GM03348 (cell line): ENCODE measurements around the gene BRSK1.

Experiments used
- DNase-seq: peaks from one replicate; pipeline ENCODE4 v3.0.0; 2012; ENCODE audit warnings: low spot score

Gene BRSK1

GRCh38 chr19:55283548-55284377 is at the start of gene BRSK1:
Gene BRSK1, plus strand, starts transcription at chr19:55283997. Its CDS starts 446 bp downstream, at chr19:55284443.
- DNase-seq = peak; percentile 77

- no peak for DNase-seq
Observed at GRCh38 chr19:55238030-55238429, 45.8 kb upstream of the BRSK1 start.

- DNase-seq = no peak
Observed at GRCh38 chr19:55239004-55239403, 44.8 kb upstream of the BRSK1 start.

GRCh38 chr19:55240713-55241020 is 43.1 kb upstream of the BRSK1 start:
- no peak for DNase-seq

- no peak for DNase-seq
Observed at GRCh38 chr19:55241143-55241934, 42.5 kb upstream of the BRSK1 start.

GRCh38 chr19:55241935-55242464 is 41.8 kb upstream of the BRSK1 start:
- no peak for DNase-seq

- DNase-seq = no peak
Observed at GRCh38 chr19:55242517-55242916, 41.3 kb upstream of the BRSK1 start.

- no peak for DNase-seq
Observed at GRCh38 chr19:55244004-55244680, 39.7 kb upstream of the BRSK1 start.

- DNase-seq = no peak
Observed at GRCh38 chr19:55245236-55245904, 38.4 kb upstream of the BRSK1 start.

GRCh38 chr19:55246462-55247451 is 37.0 kb upstream of the BRSK1 start:
- DNase-seq = no peak

GRCh38 chr19:55247621-55248099 is 36.1 kb upstream of the BRSK1 start:
- no peak for DNase-seq

- no peak for DNase-seq
Observed at GRCh38 chr19:55248166-55248675, 35.6 kb upstream of the BRSK1 start.

- no peak for DNase-seq
Observed at GRCh38 chr19:55248704-55249103, 35.1 kb upstream of the BRSK1 start.

- DNase-seq = no peak
Observed at GRCh38 chr19:55249841-55250240, 34.0 kb upstream of the BRSK1 start.

GRCh38 chr19:55250262-55251036 is 33.3 kb upstream of the BRSK1 start:
- no peak for DNase-seq

GRCh38 chr19:55251341-55252081 is 32.3 kb upstream of the BRSK1 start:
- DNase-seq = no peak

- no peak for DNase-seq
Observed at GRCh38 chr19:55252760-55253663, 30.8 kb upstream of the BRSK1 start.
